ENCODE results near the gene OR3A3.

OR3A3 gene

GRCh38 chr17:3472137-3472536 lies 61.0 kb downstream of the OR3A3 start:
- DNase-seq (ENCODE audit: low read depth) = no peak
